ENCODE measurements around the gene MSRB3. TPM values are rescaled to one million over a fixed set of nuclear protein-coding genes. Genes with fewer than 3 reads are reported as not detected.
A peak's percentile ranks its signal among the peaks of the same experiment; 100 is the strongest.

Gene MSRB3
- polyA plus RNA-seq, 1 of the 3 experiments (the other 2 are of a cell fraction), result 24.3 TPM

GRCh38 chr12:65279369-65280112, 1.1 kb downstream of the MSRB3 start:
- Histone ChIP-seq H3K36me3 (replicated peaks in 1 of 2; ENCODE audit: control insufficient read depth in 1 of 2, insufficient read depth in 2 of 2, low read length in 1 of 2) (peaks cover 0 to 7% of the 10 kb centered on the region in 2 experiments), H3K4me3 (ENCODE audit: low read depth in 2 of 2, low read length in 1 of 2) (peak overlapping the region; percentile 70 to 83), H3K4me1 (ENCODE audit: control insufficient read depth in 1 of 2, insufficient read depth in 2 of 2, low read depth in 1 of 2, low read length in 1 of 2) (peaks cover 3 to 12% of the 10 kb centered on the region in 2 experiments; a peak in 2 of 4 replicates), H3K27ac (ENCODE audit: low read depth in 2 of 2, low read length in 1 of 2) (peak overlapping the region; percentile 60 to 89), H4K20me1 (ENCODE audit: insufficient read depth) (peaks cover 37% of the 10 kb centered on the region), H3K9me3 (no peaks in the 10 kb centered on the region), H3F3A (replicated peaks; ENCODE audit: insufficient read depth) (no peaks in the 10 kb centered on the region), H3K9me2 (no peaks in the 10 kb centered on the region), H3K27me3 (ENCODE audit: insufficient read depth) (no peaks in the 10 kb centered on the region; the same call in 1 of the 2 replicates), H3K79me2 (ENCODE audit: insufficient read depth) (peaks cover 53% of the 10 kb centered on the region), H2AFZ (ENCODE audit: low read depth) (peak overlapping the region; percentile 76; the same call in 1 of the 2 replicates), H3K4me2 (peak overlapping the region; percentile 87), H3K9ac (peak overlapping the region; percentile 89)
- TF ChIP-seq USF1 (IDR thresholded peaks at IDR 0.05; ENCODE audit: borderline replicate concordance, low read depth), result no peak
- ChIA-PET POLR2A (no interaction called here), CTCF (interaction anchor here (1.6 kb wide), 1 partner anchor 11 kb away, joined by 3 read pairs; no protein-coding TSS in a partner anchor)
- WGBS (ENCODE audit: low lambda C conversion rate), result 13% methylated on average over 13 of the region's 23 CpGs
- DNase-seq, result no peak

GRCh38 chr12:65280306-65280705, 1.8 kb downstream of the MSRB3 start:
- Histone ChIP-seq H3F3A (replicated peaks; ENCODE audit: insufficient read depth) (no peaks in the 10 kb centered on the region), H3K4me2 (peak overlapping the region; percentile 87), H3K9ac (peak overlapping the region; percentile 89; the same call in 1 of the 2 replicates), H4K20me1 (ENCODE audit: insufficient read depth) (peaks cover 43% of the 10 kb centered on the region), H3K36me3 (replicated peaks in 1 of 2; ENCODE audit: control insufficient read depth in 1 of 2, insufficient read depth in 2 of 2, low read length in 1 of 2) (peaks cover 0 to 7% of the 10 kb centered on the region in 2 experiments), H3K27ac (ENCODE audit: low read depth in 2 of 2, low read length in 1 of 2) (peak overlapping the region in 1 of 2 experiments; percentile 89; a peak in 1 of 4 replicates), H3K79me2 (ENCODE audit: insufficient read depth) (peaks cover 60% of the 10 kb centered on the region), H3K4me1 (ENCODE audit: control insufficient read depth in 1 of 2, insufficient read depth in 2 of 2, low read depth in 1 of 2, low read length in 1 of 2) (peaks cover 3 to 12% of the 10 kb centered on the region in 2 experiments; a peak in 2 of 4 replicates), H3K9me3 (no peaks in the 10 kb centered on the region), H3K27me3 (ENCODE audit: insufficient read depth) (no peaks in the 10 kb centered on the region; the same call in 1 of the 2 replicates), H2AFZ (ENCODE audit: low read depth) (no peak overlapping the region), H3K9me2 (no peaks in the 10 kb centered on the region), H3K4me3 (ENCODE audit: low read depth in 2 of 2, low read length in 1 of 2) (peak overlapping the region; percentile 70 to 83; a peak in 2 of 4 replicates)
- WGBS (ENCODE audit: low lambda C conversion rate), result 67% methylated on average over 3 of the region's 3 CpGs
- ChIA-PET POLR2A (no interaction called here), CTCF (interaction anchor here (1.6 kb wide), 1 partner anchor 11 kb away, joined by 3 read pairs; no protein-coding TSS in a partner anchor)
- DNase-seq, result no peak
- TF ChIP-seq ZBTB33 (IDR thresholded peaks at IDR 0.05; ENCODE audit: borderline replicate concordance, low read depth) (no peak), RCOR1 (IDR thresholded peaks at IDR 0.05; ENCODE audit: low read length) (no peak), FOXJ3 (CRISPR knock-in tag; IDR thresholded peaks at IDR 0.05) (no peak), RFX5 (IDR thresholded peaks at IDR 0.05; ENCODE audit: low read length) (no peak), USF2 (IDR thresholded peaks at IDR 0.05; ENCODE audit: borderline replicate concordance, low read depth, low read length) (no peak), REST (IDR thresholded peaks at IDR 0.05; ENCODE audit: low read depth, low read length) (no peak), IRF3 (IDR thresholded peaks at IDR 0.05; ENCODE audit: low read depth, low read length) (no peak), EZH2phosphoT487 (IDR thresholded peaks at IDR 0.05; ENCODE audit: borderline replicate concordance, low read depth) (no peak), MAX (IDR thresholded peaks at IDR 0.05; ENCODE audit: low read depth) (no peak), POLR2AphosphoS5 (IDR thresholded peaks at IDR 0.05; ENCODE audit: low read depth, low read length) (no peak), CTCF (IDR thresholded peaks at IDR 0.05) (no peak), MXI1 (IDR thresholded peaks at IDR 0.05; ENCODE audit: low read depth, low read length) (no peak)
